ENCODE data around the gene ADGRA1.

Gene ADGRA1

GRCh38 chr10:133046390-133046765, 41.3 kb upstream of the ADGRA1 start:
- TF ChIP-seq EZH2 (IDR thresholded peaks at IDR 0.05; ENCODE audit: borderline replicate concordance, low read length) (no peak), CTCF (IDR thresholded peaks at IDR 0.05; ENCODE audit: low read length) (no peak)
- H3F3A ChIP-seq (ENCODE audit: insufficient read depth, low read length): no peaks in the 10 kb centered on the region
- H3K27me3 ChIP-seq (ENCODE audit: insufficient read depth, low read length): no peaks in the 10 kb centered on the region
- H3K9ac ChIP-seq (ENCODE audit: low read length): no peak overlapping the region
- H3K4me2 ChIP-seq (ENCODE audit: low read length): no peak overlapping the region
- no peaks in the 10 kb centered on the region for H3K36me3 ChIP-seq (ENCODE audit: insufficient read depth, low read length)
- no peaks in the 10 kb centered on the region for H3K9me2 ChIP-seq (ENCODE audit: low read depth, low read length)
- no peaks in the 10 kb centered on the region for H3K79me2 ChIP-seq (ENCODE audit: insufficient read depth, low read length)
- H3K9me3 ChIP-seq (ENCODE audit: low read length): no peaks in the 10 kb centered on the region
- no peak overlapping the region for H2AFZ ChIP-seq (ENCODE audit: low read length)
- H3K4me1 ChIP-seq (ENCODE audit: insufficient read depth, low read length, severe bottlenecking): no peaks in the 10 kb centered on the region
- H3K4me3 ChIP-seq (ENCODE audit: low read depth, low read length, poor library complexity, severe bottlenecking): no peak overlapping the region
- no peak overlapping the region for H3K27ac ChIP-seq (ENCODE audit: low read depth, low read length, poor library complexity, severe bottlenecking)
- no peaks in the 10 kb centered on the region for H4K20me1 ChIP-seq (ENCODE audit: insufficient read depth, low read length)

GRCh38 chr10:133047526-133048123, 40.1 kb upstream of the ADGRA1 start:
- Histone ChIP-seq H3K79me2 (ENCODE audit: insufficient read depth, low read length) (no peaks in the 10 kb centered on the region), H3K9me3 (ENCODE audit: low read length) (no peaks in the 10 kb centered on the region), H3K9ac (ENCODE audit: low read length) (no peak overlapping the region), H3K9me2 (ENCODE audit: low read depth, low read length) (no peaks in the 10 kb centered on the region), H3K36me3 (ENCODE audit: insufficient read depth, low read length) (no peaks in the 10 kb centered on the region), H3K27ac (ENCODE audit: low read depth, low read length, poor library complexity, severe bottlenecking) (no peak overlapping the region), H4K20me1 (ENCODE audit: insufficient read depth, low read length) (no peaks in the 10 kb centered on the region), H3F3A (ENCODE audit: insufficient read depth, low read length) (no peaks in the 10 kb centered on the region), H3K4me1 (ENCODE audit: insufficient read depth, low read length, severe bottlenecking) (no peaks in the 10 kb centered on the region), H3K4me3 (ENCODE audit: low read depth, low read length, poor library complexity, severe bottlenecking) (no peak overlapping the region), H3K4me2 (ENCODE audit: low read length) (no peak overlapping the region), H2AFZ (ENCODE audit: low read length) (no peak overlapping the region), H3K27me3 (ENCODE audit: insufficient read depth, low read length) (no peaks in the 10 kb centered on the region)
- TF ChIP-seq EZH2 (IDR thresholded peaks at IDR 0.05; ENCODE audit: borderline replicate concordance, low read length) (no peak), CTCF (IDR thresholded peaks at IDR 0.05; ENCODE audit: low read length) (no peak)

GRCh38 chr10:133048266-133048665, 39.5 kb upstream of the ADGRA1 start:
- no peaks in the 10 kb centered on the region for H3F3A ChIP-seq (ENCODE audit: insufficient read depth, low read length)
- H3K27ac ChIP-seq (ENCODE audit: low read depth, low read length, poor library complexity, severe bottlenecking): no peak overlapping the region
- H3K27me3 ChIP-seq (ENCODE audit: insufficient read depth, low read length): no peaks in the 10 kb centered on the region
- no peak for TF ChIP-seq CTCF (IDR thresholded peaks at IDR 0.05; ENCODE audit: low read length)
- TF ChIP-seq EZH2 (IDR thresholded peaks at IDR 0.05; ENCODE audit: borderline replicate concordance, low read length): no peak
- H4K20me1 ChIP-seq (ENCODE audit: insufficient read depth, low read length): no peaks in the 10 kb centered on the region
- H3K9me2 ChIP-seq (ENCODE audit: low read depth, low read length): no peaks in the 10 kb centered on the region
- H3K79me2 ChIP-seq (ENCODE audit: insufficient read depth, low read length): no peaks in the 10 kb centered on the region
- H3K4me1 ChIP-seq (ENCODE audit: insufficient read depth, low read length, severe bottlenecking): no peaks in the 10 kb centered on the region
- H3K9me3 ChIP-seq (ENCODE audit: low read length): no peaks in the 10 kb centered on the region
- H3K36me3 ChIP-seq (ENCODE audit: insufficient read depth, low read length): no peaks in the 10 kb centered on the region
- no peak overlapping the region for H3K9ac ChIP-seq (ENCODE audit: low read length)
- no peak overlapping the region for H3K4me2 ChIP-seq (ENCODE audit: low read length)
- H2AFZ ChIP-seq (ENCODE audit: low read length): no peak overlapping the region
- H3K4me3 ChIP-seq (ENCODE audit: low read depth, low read length, poor library complexity, severe bottlenecking): no peak overlapping the region

All from OCI-LY1 (cell line).